ENCODE results near the gene UBP1.
"Not testable (repeated sequence)": the region's sequence is repeated elsewhere in the genome, so short reads cannot be mapped to it uniquely, and the experiment has no call there.

The UBP1 gene

GRCh38 chr3:33389908-33390307 lies 50.3 kb downstream of the UBP1 start:
- DNase-seq (ENCODE audit: low read depth) = no peak

GRCh38 chr3:33388374-33389100 lies 51.7 kb downstream of the UBP1 start:
- no peak for DNase-seq (ENCODE audit: low read depth)

DNA sequence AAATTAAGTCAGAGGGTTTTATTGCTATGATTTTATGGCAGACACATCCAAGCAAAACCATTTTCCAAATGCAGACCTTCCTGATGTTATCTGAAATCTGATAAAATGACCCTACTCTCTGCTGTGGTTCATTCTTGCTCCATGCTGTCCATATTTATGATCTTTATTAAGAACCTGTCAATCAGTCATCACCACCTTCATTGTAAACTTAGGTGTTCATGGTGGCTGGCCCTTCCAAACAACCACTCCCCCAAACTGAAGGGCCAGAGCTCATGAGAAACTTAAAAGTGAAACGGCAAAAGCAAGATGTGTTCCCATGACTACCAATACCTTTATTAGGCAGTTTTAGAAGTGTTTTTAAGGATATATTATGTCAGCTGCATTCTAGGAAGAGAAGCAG lies 53.6 kb downstream of the UBP1 start:
- DNase-seq (ENCODE audit: low read depth) = no peak

DNA sequence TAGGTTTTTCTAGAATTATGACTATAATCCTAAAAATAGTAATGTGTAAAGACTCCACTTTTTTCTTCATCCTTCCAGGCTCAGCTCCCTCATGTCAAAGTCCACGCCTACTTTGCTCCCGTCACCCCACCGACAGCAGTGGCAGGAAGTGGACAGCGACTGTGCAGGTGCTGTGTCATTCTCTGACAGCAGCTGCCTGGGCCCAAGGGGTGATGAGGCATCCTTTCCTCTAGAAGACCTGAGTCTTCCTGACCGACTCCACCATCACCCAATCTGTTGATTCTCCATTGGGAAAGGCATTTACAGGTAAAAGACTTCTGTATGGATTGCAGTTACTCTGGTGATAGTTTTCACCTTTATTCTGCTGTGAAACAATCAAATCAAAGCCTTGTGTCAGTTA lies 54.8 kb downstream of the UBP1 start:
- peak; percentile 20 for DNase-seq (ENCODE audit: low read depth)

DNA sequence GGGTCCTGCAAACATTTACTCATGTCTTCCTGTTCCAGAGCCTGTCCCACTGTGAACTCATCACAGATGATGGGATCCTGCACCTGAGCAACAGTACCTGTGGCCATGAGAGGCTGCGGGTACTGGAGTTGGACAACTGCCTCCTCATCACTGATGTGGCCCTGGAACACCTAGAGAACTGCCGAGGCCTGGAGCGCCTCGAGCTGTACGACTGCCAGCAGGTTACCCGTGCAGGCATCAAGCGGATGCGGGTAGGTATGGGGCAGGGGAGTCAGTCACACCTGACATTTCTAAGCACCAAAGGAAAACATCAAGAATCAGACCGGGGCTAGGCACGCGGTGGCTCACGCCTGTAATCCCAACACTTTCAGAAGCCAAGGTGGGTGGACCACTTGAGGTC lies 56.3 kb downstream of the UBP1 start:
- DNase-seq (ENCODE audit: low read depth) = no peak

DNA sequence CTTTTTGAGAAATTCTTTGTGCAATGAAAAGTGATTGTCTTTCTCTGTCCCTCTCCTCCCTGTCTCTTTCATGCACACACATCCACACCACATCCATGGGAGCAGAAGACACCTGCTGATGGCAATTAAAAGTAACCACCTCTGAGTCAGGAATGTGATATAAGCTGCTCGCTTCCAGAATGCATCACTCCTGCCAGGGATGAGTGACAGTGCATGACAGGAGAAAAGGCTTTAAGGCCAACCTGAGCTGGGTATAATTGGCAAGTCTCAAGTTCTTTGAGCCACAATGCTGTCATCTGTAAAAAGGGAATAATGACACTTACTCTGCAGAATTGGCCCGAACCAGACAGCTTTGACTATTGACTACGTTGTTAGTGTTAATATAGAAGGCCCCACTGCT lies 59.6 kb downstream of the UBP1 start:
- DNase-seq (ENCODE audit: low read depth) = no peak

GRCh38 chr3:33377931-33378330 lies 62.3 kb downstream of the UBP1 start:
- DNase-seq (ENCODE audit: low read depth) = no peak

DNA sequence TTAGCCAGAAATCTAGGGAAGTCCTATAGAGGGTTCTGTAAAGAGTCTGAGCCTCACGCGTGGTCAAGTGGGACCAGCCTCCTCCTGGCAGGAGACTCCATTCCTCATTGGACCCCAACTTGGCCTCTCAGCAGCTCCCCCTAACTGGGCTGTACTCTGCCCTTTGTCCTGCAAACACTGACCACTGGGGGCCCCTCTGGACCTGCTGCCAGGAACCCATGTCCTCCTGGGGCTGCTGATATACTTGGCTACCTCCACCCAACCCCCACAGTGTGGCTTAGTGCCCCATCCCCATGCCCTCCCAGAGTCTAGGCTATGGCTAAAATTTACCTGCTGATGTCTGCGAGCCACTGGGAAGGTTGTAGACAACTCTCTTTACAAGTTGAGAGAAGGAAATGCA lies 62.7 kb downstream of the UBP1 start:
- DNase-seq (ENCODE audit: low read depth) = no peak

GRCh38 chr3:33373082-33373437 lies 67.1 kb downstream of the UBP1 start:
- DNase-seq (ENCODE audit: low read depth) = no peak

DNA sequence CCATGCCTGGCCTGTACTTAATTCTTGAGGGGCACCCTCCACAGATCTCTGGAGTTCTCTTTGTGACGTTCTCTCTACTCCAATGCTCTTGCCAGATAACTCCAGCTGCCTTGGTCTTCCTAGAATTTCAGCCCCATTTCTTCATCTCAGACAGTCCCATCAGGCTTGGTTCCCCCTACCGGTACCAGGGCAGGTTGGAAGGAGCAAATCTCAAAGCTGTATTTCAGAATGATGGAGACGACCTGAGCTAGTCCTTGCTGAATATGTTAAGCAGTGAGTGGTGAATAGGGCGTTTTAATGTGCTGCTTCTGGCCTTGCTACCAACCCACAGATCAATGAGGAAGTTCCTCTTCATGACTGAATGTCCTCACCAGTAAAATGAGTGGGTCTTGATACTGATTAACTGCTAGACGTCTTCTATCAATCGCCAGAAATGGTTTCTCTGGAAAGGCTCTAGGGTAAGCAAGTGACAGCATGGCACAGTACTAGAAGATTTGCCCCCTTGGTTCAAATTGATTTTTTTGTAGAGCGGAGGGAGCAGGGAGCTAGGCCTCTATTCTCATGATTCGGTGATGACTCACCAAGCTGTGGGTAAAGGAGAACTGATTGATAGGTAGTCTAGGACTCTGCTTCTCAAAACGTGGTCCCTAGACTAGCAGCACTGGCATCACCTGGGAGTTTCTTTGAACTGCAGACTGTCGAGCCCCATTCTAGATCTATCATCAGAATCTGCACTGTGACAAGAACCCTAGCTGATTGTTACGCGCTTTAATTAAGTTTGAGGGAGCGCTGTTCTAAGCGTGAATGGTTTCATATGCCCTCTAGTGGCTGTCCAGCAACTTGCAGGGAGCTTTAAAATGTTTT lies 67.8 kb downstream of the UBP1 start:
- DNase-seq (ENCODE audit: low read depth) = peak; percentile 18

DNA sequence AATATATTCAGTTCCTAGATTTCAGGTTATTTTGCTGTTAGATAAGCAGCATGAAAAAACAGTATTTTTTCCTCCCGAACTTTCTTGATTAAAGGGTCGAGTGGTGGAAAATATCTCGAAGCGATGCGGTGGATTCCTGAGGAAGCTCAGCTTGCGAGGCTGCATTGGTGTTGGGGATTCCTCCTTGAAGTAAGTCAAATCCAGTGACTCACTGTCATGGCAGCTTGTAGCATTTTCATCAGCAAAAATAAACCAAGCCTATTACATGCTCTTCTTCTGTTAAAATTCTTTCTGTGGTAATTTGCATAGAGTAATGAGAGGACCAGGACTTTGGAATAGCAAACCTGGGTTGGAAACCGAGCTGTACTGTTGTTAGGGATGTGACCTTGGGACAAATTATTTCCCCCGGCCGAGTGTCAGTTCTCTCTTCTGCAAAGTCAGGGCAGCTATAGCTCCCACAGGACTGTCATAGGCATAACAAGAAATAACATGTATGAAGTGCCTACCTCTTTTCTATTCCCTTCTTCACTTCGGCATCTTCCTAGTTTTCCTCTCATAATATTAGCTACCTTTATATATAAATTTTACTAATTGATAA lies 75.6 kb downstream of the UBP1 start:
- no peak for DNase-seq (ENCODE audit: low read depth)

GRCh38 chr3:33364060-33364459 lies 76.1 kb downstream of the UBP1 start:
- no peak for DNase-seq (ENCODE audit: low read depth)

DNA sequence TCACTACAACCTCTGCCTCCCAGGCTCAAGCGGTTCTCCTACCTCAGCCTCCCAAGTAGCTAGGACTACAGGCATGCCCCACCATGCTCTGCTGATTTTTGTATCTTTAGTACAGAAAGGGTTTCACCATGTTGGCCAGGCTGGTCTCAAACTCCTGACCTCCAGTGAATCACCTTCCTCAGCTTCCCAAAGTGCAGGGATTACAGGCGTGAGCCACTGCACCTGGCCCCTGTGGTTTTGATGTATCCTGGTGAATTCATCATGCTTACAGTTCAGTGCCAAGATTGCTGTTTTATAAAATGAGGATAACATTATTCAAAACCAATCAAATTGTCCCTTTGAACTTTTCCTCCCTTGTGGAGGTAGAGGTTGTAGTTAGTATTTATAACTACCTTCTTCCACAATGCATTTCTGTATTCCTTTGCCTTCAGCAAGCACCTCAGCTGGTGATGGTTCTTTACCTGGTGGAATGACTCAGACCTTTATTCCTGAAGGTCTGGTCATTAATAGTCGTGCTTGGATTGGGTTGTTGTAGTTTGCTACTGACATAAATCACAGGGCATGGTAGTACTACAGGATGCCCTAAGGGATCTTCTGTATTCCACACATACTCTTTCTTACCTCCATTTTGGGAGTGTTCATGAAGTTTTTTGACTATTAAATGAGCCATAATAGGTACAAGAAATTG lies 76.9 kb downstream of the UBP1 start:
- no peak for DNase-seq (ENCODE audit: low read depth)

DNA sequence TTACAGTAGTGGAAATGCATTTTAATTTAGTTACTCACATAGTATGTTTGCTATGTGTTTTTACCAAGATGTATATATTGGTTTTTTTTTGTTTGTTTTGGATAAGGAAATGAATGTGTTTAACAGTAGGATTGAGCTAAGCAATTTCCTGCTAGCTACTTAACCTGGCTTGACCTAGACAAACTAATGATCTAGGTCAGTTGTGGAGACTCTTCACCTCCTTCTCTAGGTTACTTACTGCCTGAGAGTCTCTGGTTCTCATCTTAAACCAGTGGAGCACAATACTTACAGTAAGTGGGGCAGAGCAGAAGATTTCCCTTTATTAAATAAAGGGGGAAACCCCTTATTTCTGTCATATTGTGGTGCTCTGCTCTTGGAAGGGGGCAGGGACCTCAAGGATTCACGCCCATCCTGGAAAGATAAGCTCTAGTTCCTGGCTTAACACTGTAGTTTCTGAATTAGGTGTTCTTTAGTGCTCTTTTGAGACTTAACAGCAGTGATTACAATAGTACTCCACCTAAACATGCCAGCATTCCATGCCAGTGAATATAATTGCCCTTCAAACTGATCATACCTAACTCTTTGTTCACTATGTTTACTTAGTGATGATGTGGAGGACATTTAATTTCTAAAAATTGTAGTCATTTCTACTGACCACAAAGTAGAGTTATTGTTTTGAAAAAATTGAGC lies 79.9 kb downstream of the UBP1 start:
- DNase-seq (ENCODE audit: low read depth) = no peak

- DNase-seq (ENCODE audit: low read depth) = no peak
Observed at GRCh38 chr3:33358172-33358781, 81.9 kb downstream of the UBP1 start.

DNA sequence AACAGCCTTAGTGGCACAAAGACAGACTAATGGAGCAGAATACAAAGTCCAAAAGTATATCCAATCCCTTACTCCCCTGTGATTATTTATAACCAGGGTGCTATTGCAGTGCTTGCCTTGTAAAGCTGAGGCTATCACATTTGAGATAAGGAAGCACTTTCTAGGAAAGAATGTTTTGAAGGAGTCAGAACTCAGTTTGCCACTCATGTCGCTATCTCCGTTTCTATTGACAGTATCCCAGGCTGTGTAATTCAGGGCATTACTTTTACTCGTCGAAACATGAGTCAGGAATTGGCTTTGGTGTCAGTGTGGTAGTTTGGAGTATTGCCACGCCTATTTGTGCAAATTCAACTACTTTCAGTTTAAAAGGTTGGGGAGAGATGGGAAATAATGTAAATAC lies 84.6 kb downstream of the UBP1 start:
- DNase-seq (ENCODE audit: low read depth) = no peak

DNA sequence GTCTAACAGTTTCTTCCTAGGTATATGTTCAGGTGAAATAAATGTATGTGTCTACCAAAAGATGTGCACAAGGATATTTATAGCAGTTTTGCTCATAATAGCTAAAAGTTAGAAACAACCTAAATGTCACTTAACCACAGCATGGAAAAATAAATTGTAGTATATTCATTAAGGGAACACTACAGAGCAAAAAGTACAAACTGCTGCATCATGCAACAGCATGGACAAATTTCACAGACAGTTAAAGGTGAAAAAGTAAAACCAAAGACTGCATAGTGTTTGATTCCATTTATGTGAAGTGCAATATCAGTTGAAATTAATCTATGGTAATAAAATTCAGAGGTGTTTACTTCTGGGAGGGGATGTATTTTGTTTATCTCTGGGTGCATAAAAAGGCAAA lies 100.4 kb downstream of the UBP1 start:
- DNase-seq (ENCODE audit: low read depth) = no peak

DNA sequence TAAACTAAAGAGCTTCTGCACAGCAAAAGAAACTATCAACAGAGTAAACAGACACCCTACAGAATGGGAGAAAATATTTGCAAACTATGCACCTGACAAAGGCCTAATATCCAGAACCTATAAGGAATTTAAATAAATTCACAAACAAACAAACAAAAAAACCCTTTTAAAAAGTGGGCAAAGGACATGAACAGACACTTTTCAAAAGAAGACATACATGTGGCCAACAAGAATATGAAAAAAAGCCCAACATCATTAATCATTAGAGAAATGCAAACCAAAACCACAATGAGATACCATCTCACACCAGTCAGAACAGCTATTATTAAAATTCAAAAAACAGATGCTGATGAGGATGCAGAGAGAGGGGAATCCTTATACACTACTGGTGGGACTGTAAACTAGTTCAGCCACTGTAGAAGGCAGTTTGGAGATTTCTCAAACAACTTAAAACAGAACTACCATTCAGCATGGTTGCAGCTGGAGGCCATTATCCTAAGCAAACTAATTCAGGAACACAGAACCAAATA lies 101.2 kb downstream of the UBP1 start:
- not testable (repeated sequence) for DNase-seq (ENCODE audit: low read depth)

Data from activated T-cell treated with anti-CD3 and anti-CD28 coated beads for 24 hours (primary cell).